IPS-15b (cell line): ENCODE data around the gene ERN1.

Experiments
- H3K27me3 ChIP-seq: one replicate; pipeline ENCODE4 v1.6.1; 2013; ENCODE audit warnings: low read length; ENCODE audit not compliant: control insufficient read depth, insufficient read depth
- H3K36me3 ChIP-seq: one replicate; pipeline ENCODE4 v1.6.1; 2013; ENCODE audit warnings: low read length; ENCODE audit not compliant: control insufficient read depth, insufficient read depth
- H3K4me1 ChIP-seq: one replicate; pipeline ENCODE4 v1.6.1; 2013; ENCODE audit warnings: mild to moderate bottlenecking, low read length; ENCODE audit not compliant: control insufficient read depth, insufficient read depth
- H3K4me3 ChIP-seq: one replicate; pipeline ENCODE4 v1.5.1; 2013; ENCODE audit warnings: low read depth, low read length
- H3K9ac ChIP-seq: one replicate; pipeline ENCODE4 v1.6.1; 2013; ENCODE audit warnings: low read depth, mild to moderate bottlenecking, low read length
- H3K9me3 ChIP-seq: one replicate; pipeline ENCODE4 v1.6.1; 2013; ENCODE audit warnings: mild to moderate bottlenecking, low read length; ENCODE audit not compliant: control insufficient read depth, insufficient read depth

Gene ERN1

DNA sequence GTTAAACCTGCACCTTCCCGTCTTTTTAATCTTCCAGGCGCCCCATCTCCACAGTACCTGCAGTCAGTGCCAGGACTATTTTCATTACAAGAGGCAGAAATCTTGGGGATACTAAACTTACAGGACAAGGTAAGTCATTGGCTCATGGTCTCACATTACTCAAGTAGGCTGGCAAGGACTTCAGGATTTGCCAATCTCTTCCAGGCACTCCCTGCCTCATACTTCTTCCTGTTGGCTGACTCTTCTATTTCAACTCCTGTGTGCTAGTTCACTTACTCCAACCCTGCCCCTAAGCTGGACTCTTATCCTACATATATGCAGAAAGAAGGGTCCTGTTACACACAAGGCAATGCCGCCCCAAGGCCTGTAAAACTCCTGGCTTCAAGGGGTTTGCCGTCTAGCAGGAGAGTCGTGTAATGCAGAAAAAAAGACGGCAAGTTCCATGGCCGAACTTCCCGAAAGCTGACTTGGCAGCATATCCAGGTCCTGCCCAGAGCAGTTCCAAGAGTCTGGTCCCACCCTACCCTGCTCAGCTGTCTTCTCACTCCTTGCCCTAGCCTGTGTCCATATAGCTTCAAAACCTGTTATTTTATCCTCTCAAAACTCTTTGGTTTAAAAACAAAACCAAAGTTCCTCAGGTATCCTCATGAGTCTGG, 14.8 kb downstream of the ERN1 start:
- Histone ChIP-seq H3K27me3 (no peaks in the 10 kb centered on the region), H3K4me1 (no peaks in the 10 kb centered on the region), H3K4me3 (no peak overlapping the region), H3K9ac (no peak overlapping the region), H3K9me3 (no peaks in the 10 kb centered on the region), H3K36me3 (no peaks in the 10 kb centered on the region)

DNA sequence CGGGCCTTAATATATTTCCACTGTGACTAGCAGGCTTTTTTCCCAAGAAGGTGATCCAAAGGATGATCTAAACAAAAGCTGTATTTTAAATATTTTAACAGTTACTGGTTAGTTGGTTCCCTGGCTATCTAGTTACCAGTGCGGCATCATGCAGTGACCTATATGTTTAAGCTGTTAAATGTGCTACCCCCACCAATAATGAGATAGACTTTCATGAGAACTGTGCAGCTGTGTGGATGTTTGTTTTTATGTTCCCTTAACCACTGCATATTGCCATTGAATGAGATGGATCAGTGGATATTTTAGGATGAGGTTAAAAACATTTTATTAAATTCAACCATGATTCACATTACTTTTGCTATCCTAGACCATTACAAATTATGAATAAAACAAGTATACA, 16.9 kb downstream of the ERN1 start:
- H3K9ac ChIP-seq, result no peak overlapping the region
- no peaks in the 10 kb centered on the region for H3K4me1 ChIP-seq

DNA sequence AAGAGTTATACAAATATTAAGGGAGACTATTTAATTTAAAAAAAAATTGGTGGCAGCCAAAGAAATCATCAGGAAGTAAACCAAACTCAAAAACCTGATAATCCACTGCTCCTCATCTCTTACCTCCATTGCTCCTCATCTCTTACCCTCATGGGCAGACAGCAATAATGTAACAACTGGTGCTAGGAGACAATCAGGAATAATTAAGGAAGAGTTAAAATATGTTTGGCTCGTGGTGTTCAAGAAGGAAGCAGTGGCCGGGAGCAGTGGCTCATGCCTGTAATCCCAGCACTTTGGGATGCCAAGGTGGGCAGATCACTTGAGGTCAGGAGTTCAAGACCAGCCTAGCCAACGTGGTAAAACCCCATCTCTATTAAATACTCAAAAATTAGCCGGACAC, 18.1 kb downstream of the ERN1 start:
- H3K36me3 ChIP-seq, result no peaks in the 10 kb centered on the region
- no peaks in the 10 kb centered on the region for H3K9me3 ChIP-seq
- H3K9ac ChIP-seq, result no peak overlapping the region
- H3K4me3 ChIP-seq, result no peak overlapping the region
- H3K27me3 ChIP-seq, result no peaks in the 10 kb centered on the region
- H3K4me1 ChIP-seq, result no peaks in the 10 kb centered on the region

More for the DNA sequence above, 16.9 kb downstream of the ERN1 start:
- Histone ChIP-seq H3K9me3 (no peaks in the 10 kb centered on the region), H3K36me3 (no peaks in the 10 kb centered on the region), H3K27me3 (no peaks in the 10 kb centered on the region), H3K4me3 (no peak overlapping the region)

GRCh38 chr17:64110379-64111152, 19.4 kb downstream of the ERN1 start:
- H3K9ac ChIP-seq, result no peak overlapping the region
- H3K27me3 ChIP-seq, result no peaks in the 10 kb centered on the region
- no peaks in the 10 kb centered on the region for H3K9me3 ChIP-seq
- no peaks in the 10 kb centered on the region for H3K36me3 ChIP-seq
- H3K4me1 ChIP-seq, result no peaks in the 10 kb centered on the region
- no peak overlapping the region for H3K4me3 ChIP-seq

DNA sequence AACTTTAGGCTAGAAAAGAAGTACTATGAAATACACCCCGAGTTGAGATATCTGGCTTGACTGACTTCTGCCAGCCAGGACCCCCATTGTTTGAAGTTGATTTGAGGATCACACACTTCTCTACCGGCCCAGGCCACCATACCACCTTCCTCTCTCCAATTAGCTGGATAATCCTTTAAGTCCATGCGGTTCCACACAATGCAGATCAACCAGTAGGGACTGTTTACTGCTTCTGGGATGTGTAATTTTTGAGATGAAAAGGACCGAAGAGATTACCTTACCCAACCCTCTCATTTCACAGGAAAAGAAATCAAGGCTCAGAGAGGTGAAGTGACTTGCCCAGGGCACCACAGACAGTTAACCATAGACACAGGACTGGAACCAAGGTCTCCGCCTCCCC, 20.5 kb downstream of the ERN1 start:
- Histone ChIP-seq H3K4me3 (no peak overlapping the region), H3K4me1 (no peaks in the 10 kb centered on the region), H3K36me3 (no peaks in the 10 kb centered on the region)

GRCh38 chr17:64107500-64108236, 22.3 kb downstream of the ERN1 start:
- Histone ChIP-seq H3K9me3 (no peaks in the 10 kb centered on the region), H3K9ac (no peak overlapping the region), H3K4me3 (no peak overlapping the region), H3K27me3 (no peaks in the 10 kb centered on the region), H3K4me1 (no peaks in the 10 kb centered on the region), H3K36me3 (no peaks in the 10 kb centered on the region)

More for the DNA sequence above, 20.5 kb downstream of the ERN1 start:
- H3K9me3 ChIP-seq, result no peaks in the 10 kb centered on the region
- no peak overlapping the region for H3K9ac ChIP-seq
- H3K27me3 ChIP-seq, result no peaks in the 10 kb centered on the region

GRCh38 chr17:64106918-64107317, 23.0 kb downstream of the ERN1 start:
- H3K36me3 ChIP-seq, result no peaks in the 10 kb centered on the region
- no peaks in the 10 kb centered on the region for H3K4me1 ChIP-seq
- H3K9me3 ChIP-seq, result no peaks in the 10 kb centered on the region
- H3K4me3 ChIP-seq, result no peak overlapping the region
- H3K27me3 ChIP-seq, result no peaks in the 10 kb centered on the region
- no peak overlapping the region for H3K9ac ChIP-seq

DNA sequence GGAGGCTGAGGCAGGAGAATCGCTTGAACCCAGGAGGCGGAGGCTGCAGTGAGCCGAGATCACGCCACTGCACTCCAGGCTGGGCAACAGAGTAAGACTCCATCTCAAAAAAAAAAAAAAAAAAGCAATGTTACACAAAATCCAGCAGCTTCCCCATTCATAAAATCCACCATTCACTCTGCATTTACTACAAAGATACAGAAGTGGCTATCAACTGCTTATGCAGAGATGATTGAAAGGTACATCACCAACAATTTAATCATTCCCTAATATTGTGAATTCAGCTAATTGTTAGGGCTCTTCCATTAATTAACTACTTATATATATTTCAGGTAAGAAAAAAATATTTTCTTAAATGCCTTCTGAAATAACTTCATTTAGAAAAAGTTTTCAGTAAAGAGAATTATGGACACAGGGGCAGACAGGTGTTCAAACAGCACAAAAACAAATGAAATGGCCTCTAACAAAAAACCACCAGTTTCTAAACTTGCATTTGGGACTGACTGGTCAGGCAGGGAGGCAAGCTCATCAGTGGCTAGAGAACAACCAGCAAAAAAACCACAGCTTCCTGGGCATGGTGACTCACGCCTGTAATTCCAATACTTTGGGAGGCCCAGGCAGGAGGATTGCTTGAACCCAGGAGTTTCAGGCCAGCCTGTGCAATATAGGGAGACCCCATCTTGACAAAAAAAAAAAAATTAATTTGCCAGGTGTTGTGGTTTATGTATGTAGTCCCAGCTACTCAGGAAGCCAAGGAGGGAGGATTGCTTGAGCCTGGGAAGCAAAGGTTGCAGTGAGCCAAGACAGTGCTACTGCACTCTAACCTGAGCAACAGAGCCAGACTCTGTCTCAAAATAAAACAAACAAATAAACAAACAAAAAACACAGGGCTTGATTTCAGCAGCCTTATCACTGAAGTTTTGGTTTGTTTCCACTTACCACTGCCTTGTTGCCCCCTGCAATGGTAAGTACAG, 26.3 kb downstream of the ERN1 start:
- no peaks in the 10 kb centered on the region for H3K27me3 ChIP-seq
- no peaks in the 10 kb centered on the region for H3K36me3 ChIP-seq
- H3K4me3 ChIP-seq, result no peak overlapping the region
- no peaks in the 10 kb centered on the region for H3K4me1 ChIP-seq
- H3K9ac ChIP-seq, result no peak overlapping the region
- H3K9me3 ChIP-seq, result no peaks in the 10 kb centered on the region

- H3K9ac ChIP-seq, result no peak overlapping the region
- no peak overlapping the region for H3K4me3 ChIP-seq
- H3K9me3 ChIP-seq, result no peaks in the 10 kb centered on the region
- H3K36me3 ChIP-seq, result no peaks in the 10 kb centered on the region
- H3K4me1 ChIP-seq, result no peaks in the 10 kb centered on the region
- H3K27me3 ChIP-seq, result no peaks in the 10 kb centered on the region
These were observed 27.1 kb downstream of the ERN1 start for GRCh38 chr17:64102627-64103390.

DNA sequence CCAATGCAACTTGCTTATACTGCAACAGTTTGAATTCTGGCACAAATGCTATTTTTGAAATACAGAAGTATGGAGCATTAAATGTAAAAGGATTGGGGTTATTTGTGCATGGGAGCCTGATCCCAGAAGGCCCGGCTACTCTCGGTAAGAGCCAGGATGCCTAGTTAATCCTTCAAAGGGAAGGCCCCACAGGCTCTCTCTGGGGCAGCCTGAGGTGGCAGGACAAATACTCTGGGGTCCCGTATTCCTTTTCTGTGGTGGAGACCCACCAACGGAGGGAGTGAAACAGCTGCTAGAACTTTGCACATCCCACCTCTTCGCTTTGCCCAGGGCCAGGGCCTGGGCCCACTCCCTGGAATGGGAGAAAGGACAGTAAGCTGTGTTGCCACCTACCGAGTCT, 30.4 kb downstream of the ERN1 start:
- no peaks in the 10 kb centered on the region for H3K4me1 ChIP-seq
- H3K9ac ChIP-seq, result no peak overlapping the region
- H3K4me3 ChIP-seq, result no peak overlapping the region
- H3K36me3 ChIP-seq, result no peaks in the 10 kb centered on the region
- H3K27me3 ChIP-seq, result no peaks in the 10 kb centered on the region
- H3K9me3 ChIP-seq, result no peaks in the 10 kb centered on the region
